ENCODE data around the gene LIFR.
A peak's percentile ranks its signal among the peaks of the same experiment; 100 is the strongest.
"Not testable (repeated sequence)": the region's sequence is repeated elsewhere in the genome, so short reads cannot be mapped to it uniquely, and the experiment has no call there.

Gene LIFR
- 0 to 0.47 (median 0.19) reads per million in 4 donors for total RNA-seq

DNA sequence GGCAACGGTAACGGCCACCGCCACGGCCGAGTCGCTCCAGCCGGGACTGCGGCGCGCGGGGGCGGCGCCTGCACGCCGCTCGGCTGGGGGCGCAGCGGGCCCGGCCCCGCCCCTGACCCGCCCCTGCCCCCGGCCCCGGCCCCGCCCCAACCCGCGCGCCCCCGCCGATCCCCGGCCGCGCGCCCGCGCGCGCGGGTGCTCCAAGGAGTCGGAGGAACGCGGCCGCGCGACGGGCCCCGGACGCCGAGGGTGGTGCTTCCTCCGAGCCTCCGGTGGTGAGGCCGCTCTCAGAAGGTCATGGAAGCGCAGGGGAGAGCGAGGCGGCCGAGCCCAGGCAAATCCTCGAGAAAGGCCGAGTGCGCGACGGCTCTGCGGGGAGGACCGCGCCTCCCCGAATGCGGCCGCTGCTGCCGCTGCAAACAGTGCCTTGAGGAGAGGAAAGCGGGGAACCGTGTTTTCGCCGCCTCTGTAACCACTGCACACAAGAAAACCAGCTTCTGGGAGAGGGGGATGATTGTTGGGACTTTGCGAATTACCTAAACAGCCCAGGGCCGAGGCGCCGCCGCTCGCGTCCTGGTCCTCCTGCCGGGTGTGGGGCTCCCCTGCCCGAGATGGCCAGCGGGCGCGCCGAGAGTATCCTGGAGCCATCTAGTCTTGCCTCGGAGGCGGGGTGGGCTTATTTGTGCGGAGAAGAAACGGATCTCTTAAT is at the start of gene LIFR:
Gene LIFR, minus strand, starts transcription at position 48 of the 709 bp plus-strand sequence. CDS start 25,999 bp downstream, outside the sequence.
- DNase-seq = peak in 4 of 5 donors; percentile 8 to 60 (median 22)

- no peak for DNase-seq
Measured at GRCh38 chr5:38605610-38606009, 49.2 kb upstream of the LIFR start.

DNA sequence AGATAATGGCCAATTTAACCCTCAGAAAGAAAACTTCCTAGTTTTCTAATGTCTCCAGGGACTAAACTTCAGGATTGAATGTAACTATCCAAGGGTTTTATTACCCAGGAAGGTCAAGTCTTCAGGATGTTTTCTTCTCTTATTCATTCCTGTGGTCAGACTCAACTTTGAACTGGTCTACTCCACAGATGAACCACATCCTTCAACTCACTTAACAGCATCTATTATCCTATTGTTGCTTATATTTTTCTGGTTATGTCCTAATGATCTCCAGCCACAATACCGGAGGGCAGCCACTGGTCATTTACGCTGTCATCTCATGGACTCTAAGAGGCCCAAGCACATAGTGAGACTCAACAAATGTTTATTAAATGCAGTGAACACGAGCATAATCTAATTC is 47.2 kb upstream of the LIFR start:
- no peak for DNase-seq

GRCh38 chr5:38602641-38603040 is 46.2 kb upstream of the LIFR start:
- DNase-seq = no peak

- DNase-seq = no peak
Measured at GRCh38 chr5:38601863-38602298, 45.4 kb upstream of the LIFR start.

GRCh38 chr5:38601133-38601862 is 44.9 kb upstream of the LIFR start:
- no peak for DNase-seq

- no peak for DNase-seq
Measured at GRCh38 chr5:38600329-38601045, 44.0 kb upstream of the LIFR start.

DNA sequence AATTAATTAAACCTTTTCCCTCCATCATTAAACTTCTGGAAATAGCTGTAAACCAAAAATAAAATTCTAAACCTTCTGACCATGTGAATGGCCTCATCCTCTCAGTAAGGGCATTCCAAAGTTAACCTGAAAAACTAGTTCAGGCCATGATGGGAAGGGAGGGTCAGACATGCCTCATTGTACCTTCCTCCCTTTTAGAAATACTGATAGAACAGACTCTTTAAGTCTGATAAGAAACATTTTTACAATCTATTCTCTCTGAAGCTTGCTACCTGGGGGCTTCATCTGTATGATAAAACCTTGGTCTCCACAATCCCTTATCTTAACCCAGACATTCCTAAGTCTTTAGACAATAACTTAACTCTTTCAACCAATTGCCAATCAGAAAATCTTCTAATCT is 43.3 kb upstream of the LIFR start:
- not testable (repeated sequence) for DNase-seq

DNA sequence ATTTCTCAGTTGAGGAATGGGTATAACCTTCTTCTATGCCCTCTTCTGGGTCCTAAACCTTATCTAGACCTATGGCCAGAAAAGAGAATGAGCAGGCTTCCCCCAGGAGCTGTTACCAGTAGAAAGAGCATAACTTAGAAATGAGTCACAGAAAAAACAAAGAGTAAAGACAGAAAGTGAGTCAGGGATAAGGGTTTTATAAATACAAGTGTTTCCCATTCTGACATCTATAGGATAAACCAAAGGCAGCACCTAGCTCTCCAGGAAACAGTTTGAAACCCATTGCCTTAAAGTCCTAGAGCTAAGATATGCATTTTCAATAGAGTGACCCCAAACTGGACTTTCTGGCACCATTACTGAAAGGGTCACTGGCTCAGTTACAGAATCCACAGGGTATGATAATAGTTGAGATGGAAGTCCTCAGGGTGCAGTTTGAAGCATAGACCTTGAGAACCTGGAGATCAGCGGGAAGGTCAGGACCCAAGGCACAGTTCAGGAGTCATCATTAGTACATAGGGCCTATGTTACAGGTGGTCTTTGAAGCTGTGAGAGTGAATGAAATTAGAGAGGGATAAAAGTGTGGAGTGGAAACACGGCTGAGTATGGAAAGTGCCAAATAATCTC is 42.7 kb upstream of the LIFR start:
- DNase-seq = no peak

GRCh38 chr5:38598296-38598993 is 42.0 kb upstream of the LIFR start:
- no peak for DNase-seq

- no peak for DNase-seq
Measured at GRCh38 chr5:38596981-38597380, 40.5 kb upstream of the LIFR start.

DNA sequence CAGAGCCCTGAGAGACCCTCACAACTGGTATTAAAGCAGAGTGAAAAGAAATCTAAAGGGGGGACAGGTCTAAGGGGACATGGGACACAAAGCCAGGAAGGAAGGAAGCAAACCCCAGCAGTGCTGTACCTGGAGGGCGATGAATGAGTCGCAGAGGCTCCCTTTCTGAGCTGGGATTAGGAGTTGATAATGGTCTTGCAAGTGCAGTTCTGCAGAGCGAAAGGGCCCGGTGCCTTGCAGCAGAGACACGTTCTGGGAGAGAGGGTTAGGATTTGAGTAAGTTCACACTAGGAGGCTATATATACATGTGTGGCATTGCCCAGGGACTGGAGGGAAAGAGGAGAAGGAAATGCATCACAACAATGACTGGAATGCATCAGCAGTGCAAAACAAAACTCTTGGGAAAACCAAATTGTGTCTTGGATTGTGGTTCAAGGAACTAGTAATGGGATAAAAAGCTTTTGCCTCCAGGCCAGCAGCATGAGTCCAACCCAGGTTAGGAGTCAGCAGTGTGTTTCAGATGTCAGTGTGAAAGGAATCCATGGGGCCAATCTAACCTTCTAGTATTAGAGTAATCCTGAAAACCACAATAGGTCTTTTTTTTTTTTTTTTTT is 38.8 kb upstream of the LIFR start:
- no peak for DNase-seq

GRCh38 chr5:38593959-38594358 is 37.5 kb upstream of the LIFR start:
- DNase-seq = no peak

DNA sequence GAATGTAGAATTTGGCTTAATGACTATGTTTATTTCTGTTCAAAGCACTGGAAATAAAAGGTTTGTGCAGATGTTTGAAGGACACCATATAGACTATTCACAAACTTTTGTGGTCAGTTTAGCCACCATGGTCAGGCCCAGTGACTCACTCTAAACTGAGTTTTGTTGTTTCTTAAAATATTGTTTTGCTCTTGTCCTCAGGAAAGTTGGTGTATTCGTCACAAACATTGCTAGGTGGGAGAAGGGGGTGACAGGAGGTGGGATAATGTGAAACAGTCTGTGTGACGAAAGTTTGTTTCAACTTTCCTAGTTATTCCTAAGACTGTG is 35.0 kb upstream of the LIFR start:
- no peak for DNase-seq

GRCh38 chr5:38590838-38591522 is 34.5 kb upstream of the LIFR start:
- DNase-seq = no peak

DNA sequence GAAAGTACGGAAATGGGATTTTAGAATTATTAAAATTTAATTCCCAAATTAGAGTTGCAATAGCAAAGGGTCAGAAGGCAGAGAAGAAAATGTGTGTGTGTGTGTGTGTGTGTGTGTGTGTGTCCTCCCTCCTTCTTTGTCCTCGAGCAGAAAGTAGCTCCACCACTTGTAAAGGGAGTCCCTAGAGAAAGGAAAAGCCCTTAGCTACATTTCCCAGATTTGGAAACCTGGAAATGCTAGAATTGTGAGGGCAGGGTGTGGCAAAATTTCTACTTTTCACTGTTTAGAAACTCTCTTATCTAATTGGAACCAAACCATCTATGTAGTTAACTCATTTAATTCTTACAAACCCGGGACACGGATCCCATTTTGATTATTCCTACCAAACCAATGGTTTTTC is 33.2 kb upstream of the LIFR start:
- DNase-seq = no peak

DNA sequence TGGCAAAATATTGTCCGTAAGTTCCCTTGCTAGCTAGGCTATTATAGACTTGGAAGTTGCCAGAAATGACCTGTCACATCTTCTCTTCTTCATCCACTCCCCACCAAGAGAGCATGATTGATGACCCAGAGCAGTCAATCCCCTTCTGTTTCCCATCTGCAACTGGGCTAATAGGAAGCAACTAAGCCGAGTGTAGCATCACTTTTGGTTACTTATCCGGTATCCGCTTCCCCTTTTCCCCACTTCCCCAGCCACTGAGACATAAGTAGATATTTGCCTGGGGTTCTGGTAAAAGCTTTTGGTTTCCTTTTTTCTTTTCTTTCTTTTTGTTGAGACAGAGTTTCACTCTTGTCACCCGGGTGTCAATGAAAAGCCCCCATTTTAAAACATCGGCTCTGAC is 29.4 kb upstream of the LIFR start:
- DNase-seq = no peak

- DNase-seq = no peak
Measured at GRCh38 chr5:38583500-38583899, 27.1 kb upstream of the LIFR start.

GRCh38 chr5:38582975-38583319 is 26.5 kb upstream of the LIFR start:
- DNase-seq = no peak

GRCh38 chr5:38582293-38582974 is 26.0 kb upstream of the LIFR start:
- DNase-seq = no peak

- DNase-seq = no peak
Measured at GRCh38 chr5:38581597-38581996, 25.2 kb upstream of the LIFR start.

Data from T-helper 1 cell (primary cell).